ENCODE results near the gene DUOX1. TPM values are rescaled to one million over a fixed set of nuclear protein-coding genes. Genes with fewer than 3 reads are reported as not detected.

The DUOX1 gene
- total and polyA plus RNA-seq, 9 of the 15 experiments (the other 6 are each of a cell fraction or from before 2014, with no cell fraction given), result 0.01 to 0.22 (median 0.01) TPM; not detected in 6

GRCh38 chr15:45102226-45102625 lies 27.6 kb upstream of the DUOX1 start:
- no peak overlapping the region for H3K27ac ChIP-seq (ENCODE audit: extremely low read depth, low read depth, low read length)
- BruUV-seq (replicated peaks), result no TSS peak
- in situ Hi-C loops (cut with MboI), result loop anchor here (25.0 kb wide), 1 partner anchor 140 kb away; the partner anchor contains the start of gene TERB2
- TF ChIP-seq, protein P1, sequence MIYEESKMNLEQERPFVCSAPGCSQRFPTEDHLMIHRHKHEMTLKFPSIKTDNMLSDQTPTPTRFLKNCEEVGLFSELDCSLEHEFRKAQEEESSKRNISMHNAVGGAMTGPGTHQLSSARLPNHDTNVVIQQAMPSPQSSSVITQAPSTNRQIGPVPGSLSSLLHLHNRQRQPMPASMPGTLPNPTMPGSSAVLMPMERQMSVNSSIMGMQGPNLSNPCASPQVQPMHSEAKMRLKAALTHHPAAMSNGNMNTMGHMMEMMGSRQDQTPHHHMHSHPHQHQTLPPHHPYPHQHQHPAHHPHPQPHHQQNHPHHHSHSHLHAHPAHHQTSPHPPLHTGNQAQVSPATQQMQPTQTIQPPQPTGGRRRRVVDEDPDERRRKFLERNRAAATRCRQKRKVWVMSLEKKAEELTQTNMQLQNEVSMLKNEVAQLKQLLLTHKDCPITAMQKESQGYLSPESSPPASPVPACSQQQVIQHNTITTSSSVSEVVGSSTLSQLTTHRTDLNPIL (CRISPR knock-in tag; IDR thresholded peaks at IDR 0.05), result no peak
- TF ChIP-seq TCF3 (CRISPR knock-in tag; IDR thresholded peaks at IDR 0.05) (no peak), ZNF282 (CRISPR knock-in tag; IDR thresholded peaks at IDR 0.05) (no peak), SNRNP70 (optimal IDR thresholded peaks at IDR 0.05; ENCODE audit: low read depth, low read length) (no peak), SMAD3 (CRISPR knock-in tag; conservative IDR thresholded peaks at IDR 0.05) (no peak), ZNF609 (CRISPR knock-in tag; IDR thresholded peaks at IDR 0.05; ENCODE audit: borderline replicate concordance) (no peak), TBP (optimal IDR thresholded peaks at IDR 0.05; ENCODE audit: low read depth, low read length) (no peak), NRF1 (conservative IDR thresholded peaks at IDR 0.05 in 1 of 2, IDR thresholded peaks at IDR 0.05 in 1 of 2) (no peak), ATF1 (CRISPR knock-in tag; IDR thresholded peaks at IDR 0.05) (no peak), ATF1 (tag; IDR thresholded peaks at IDR 0.05) (no peak)
- TF ChIP-seq, protein P2, sequence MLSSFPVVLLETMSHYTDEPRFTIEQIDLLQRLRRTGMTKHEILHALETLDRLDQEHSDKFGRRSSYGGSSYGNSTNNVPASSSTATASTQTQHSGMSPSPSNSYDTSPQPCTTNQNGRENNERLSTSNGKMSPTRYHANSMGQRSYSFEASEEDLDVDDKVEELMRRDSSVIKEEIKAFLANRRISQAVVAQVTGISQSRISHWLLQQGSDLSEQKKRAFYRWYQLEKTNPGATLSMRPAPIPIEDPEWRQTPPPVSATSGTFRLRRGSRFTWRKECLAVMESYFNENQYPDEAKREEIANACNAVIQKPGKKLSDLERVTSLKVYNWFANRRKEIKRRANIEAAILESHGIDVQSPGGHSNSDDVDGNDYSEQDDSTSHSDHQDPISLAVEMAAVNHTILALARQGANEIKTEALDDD (IDR thresholded peaks at IDR 0.05), result no peak
- TF ChIP-seq, protein P3, sequence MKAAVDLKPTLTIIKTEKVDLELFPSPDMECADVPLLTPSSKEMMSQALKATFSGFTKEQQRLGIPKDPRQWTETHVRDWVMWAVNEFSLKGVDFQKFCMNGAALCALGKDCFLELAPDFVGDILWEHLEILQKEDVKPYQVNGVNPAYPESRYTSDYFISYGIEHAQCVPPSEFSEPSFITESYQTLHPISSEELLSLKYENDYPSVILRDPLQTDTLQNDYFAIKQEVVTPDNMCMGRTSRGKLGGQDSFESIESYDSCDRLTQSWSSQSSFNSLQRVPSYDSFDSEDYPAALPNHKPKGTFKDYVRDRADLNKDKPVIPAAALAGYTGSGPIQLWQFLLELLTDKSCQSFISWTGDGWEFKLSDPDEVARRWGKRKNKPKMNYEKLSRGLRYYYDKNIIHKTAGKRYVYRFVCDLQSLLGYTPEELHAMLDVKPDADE (conservative IDR thresholded peaks at IDR 0.05; ENCODE audit: control insufficient read depth, low read depth, low read length), result no peak

More at GRCh38 chr15:45102226-45102625, 27.6 kb upstream of the DUOX1 start:
- CTCF ChIA-PET (ENCODE audit: low intra/inter-chr PET ratio), result no interaction called here
- Histone ChIP-seq H3K4me3 (no peak overlapping the region), H3K79me2 (ENCODE audit: control insufficient read depth, insufficient read depth, low read length) (no peaks in the 10 kb centered on the region), H3K9ac (ENCODE audit: insufficient read depth in 1 of 2, low read depth in 2 of 2, low read length in 2 of 2) (no peak overlapping the region), H3K4me1 (replicated peaks in 1 of 2; ENCODE audit: control insufficient read depth in 2 of 2, insufficient read depth in 2 of 2, low read length in 2 of 2) (no peaks in the 10 kb centered on the region; a peak in 2 of 5 replicates), H3K9me3 (replicated peaks; ENCODE audit: control insufficient read depth, insufficient read depth, low read depth, low read length) (no peaks in the 10 kb centered on the region), H3K9me1 (ENCODE audit: control insufficient read depth, insufficient read depth, low read length) (no peaks in the 10 kb centered on the region), H3K4me2 (ENCODE audit: insufficient read depth, low read length) (no peak overlapping the region), H2AFZ (ENCODE audit: low read depth, low read length) (no peak overlapping the region), H4K20me1 (replicated peaks; ENCODE audit: control insufficient read depth, insufficient read depth, low read length) (peaks cover 11% of the 10 kb centered on the region; the same call in 1 of the 2 replicates), H3K36me3 (ENCODE audit: control insufficient read depth, insufficient read depth, low read length) (no peaks in the 10 kb centered on the region), H3K27me3 (ENCODE audit: control insufficient read depth in 2 of 2, insufficient read depth in 2 of 2, low read length in 2 of 2) (peaks cover 9 to 29% of the 10 kb centered on the region in 2 experiments; a peak in 4 of 5 replicates)
- intact Hi-C loops (cut with micrococcal nuclease), result no loop called here
- FAIRE-seq, result no peak
- POLR2A ChIA-PET, result no interaction called here
- 51% methylated on average over 6 of the region's 6 CpGs for WGBS (ENCODE audit: insufficient coverage, low coverage, missing lambda C conversion rate)
- no peak for ATAC-seq
- no peak for DNase-seq (ENCODE audit: extremely low read depth in 1 of 4, low spot score in 3 of 4)
